ENCODE data around the gene JAKMIP1.

JAKMIP1 gene

DNA sequence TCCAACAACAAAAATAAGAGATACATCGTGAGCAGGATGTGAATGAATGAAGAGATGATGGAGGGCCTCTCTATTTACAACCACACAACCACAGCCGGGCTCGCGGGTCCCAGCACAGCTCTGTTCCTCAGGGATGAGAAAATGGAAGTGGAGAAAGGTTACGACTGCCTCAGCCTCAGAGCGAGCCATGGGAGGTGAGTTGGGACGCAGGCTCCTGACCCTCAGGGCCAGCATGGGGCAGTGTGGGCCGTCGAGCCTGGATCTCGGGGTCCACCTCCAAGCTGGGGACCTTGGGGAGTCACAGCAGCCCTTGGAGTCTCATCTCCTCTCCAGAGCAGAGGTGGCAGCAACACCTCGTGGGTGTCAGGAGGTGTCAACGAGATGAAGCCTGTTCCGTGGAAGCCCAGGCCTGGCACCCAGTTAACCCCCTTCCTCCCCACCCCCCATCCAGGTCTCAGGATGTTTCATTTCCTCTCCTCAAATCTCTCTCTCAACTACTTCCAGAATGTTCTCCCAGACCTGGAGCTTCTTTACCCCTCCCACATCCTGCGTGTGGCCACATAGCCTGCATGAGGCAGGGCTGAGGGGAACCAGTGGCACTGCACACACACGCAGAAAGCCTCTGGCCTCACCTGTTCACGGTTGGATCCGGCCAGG is 208.1 kb downstream of the JAKMIP1 start:
- no peak for DNase-seq (ENCODE audit: low spot score)

DNA sequence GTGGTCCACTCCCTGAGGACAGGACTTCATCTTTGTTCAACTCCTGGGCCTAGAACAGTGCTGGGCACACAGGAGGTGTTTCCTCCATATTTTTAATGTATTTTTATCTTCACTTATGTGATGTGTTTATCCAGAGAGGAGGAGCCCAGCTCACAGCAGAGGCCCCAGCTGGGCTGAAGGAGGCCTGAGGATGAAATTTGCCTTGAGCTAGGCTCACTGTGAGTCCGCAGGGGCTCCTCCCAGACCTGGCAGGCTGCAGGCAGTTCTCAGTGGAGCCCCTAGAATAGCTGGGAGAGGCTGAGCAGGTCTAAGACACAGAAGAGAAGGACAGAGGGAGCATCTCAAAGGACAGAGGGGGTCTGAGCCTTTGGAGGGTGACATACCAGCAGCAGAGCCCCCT is 208.9 kb downstream of the JAKMIP1 start:
- DNase-seq (ENCODE audit: low spot score): no peak

DNA sequence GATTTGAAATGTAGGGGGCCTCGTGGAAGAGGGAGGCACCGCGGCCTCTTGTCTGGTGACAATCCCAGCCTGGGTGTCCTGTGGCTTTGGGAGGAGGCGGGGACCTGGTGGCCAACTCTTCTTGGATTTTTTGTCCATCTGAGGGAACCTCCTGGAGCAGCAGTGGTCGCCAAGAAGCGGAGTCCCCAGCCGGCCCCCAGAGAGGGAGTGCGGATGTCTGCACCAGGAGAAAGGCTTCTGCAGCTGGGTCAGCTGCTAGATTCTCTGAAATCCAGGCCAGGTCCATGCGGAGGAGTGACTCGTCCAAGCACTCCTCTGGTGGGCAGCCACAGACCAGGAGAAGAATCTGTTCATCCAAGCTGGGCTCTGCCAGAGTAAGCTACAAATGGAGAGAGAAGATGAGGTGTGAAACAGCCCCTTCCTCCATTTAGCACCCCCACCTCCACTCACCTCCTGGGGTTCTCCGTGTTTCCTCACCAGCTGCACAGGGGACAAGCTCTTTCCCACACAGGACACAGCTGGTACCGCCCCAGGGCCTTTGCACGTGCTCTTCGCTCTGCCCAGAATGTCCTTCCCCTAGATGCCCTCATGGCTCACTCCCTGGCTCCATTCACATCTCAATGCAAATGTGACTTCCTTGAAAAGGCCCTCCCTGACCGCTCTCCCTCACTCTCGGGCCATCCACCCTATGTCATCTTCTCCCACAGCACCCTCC is 209.7 kb downstream of the JAKMIP1 start:
- DNase-seq (ENCODE audit: low spot score): no peak

DNA sequence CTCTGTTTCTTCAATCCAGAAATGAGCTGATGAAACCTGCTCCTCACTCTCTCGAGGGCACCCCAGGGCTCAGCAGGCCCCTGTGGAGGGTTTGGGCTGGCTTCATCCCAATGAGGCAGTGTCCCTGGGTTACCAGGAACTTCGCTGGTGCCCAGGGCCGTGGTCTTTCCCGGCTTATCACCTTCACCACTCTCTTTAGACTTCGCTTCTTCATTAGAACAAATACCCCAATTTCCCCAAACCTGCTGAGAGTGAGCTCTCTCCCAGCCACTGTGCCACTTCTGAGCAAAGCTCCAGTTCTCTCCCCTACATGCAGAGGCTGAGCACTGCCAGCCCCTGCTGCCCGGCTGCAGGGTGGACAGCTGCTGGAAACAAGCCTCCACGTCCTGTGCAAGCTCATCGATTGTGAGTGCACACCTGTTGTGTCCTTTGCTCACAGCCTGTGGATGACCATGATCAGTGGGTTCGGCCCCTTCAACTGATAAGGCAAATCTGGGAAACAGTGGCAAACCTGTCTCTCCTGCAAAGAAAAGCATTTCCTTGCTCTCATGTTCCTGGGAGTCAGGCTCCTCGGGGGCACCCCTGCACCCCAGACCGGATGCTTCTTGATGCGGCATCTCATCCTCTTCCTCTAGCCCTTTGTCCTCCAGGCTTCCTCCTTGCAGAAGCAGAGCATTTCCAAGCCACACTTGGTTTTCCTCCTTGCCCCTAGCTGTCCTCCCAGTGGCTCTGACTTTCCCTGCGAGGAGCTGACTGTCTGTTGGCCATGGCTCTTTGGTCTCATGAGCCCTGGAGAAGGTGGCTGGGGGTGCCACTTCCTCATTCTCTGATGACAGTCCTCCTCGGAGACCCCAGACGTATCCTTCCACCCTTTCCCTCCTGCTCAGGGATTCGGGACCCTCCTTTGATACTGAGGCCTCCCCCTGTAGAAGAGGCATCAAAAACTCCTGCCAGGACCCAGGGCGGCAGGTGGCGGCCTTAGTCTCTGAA is 210.8 kb downstream of the JAKMIP1 start:
- DNase-seq (ENCODE audit: low spot score): no peak

DNA sequence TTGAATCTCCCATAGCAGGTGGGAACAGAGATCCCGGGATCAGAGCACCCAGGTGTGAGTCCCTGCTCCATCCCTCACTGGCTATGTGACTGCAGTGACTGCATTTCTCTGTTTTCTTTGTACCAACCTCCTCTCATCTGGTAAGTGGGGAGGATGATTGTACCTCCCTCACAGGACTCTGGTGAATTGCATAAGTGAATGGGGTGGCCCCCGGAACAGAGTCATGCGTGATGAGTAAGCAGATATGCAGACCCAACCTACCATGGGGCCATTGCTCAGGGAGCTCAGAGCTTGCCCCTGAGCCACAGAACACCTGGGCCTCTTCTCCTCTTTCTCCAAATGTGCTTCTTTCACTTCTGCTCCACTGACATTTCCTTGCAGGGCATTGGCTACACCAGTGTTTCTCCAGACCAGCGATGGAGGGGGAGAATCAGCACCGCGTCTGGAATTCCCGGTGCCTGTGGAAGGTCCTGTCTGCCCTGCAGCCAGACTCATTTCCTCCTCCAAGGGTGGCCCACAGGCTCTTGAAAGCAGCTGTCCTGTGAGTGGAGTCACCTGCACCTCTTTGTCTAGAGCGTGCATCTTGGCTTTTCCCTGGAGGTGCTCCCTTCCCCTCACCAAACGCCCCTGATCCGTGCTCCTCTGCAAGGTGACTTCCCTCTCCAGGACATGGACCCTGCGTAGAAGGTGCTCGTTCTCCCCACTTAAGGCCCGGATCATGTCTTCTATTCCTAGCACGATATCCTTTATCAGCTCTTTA is 212.1 kb downstream of the JAKMIP1 start:
- DNase-seq (ENCODE audit: low spot score): peak; percentile 15

DNA sequence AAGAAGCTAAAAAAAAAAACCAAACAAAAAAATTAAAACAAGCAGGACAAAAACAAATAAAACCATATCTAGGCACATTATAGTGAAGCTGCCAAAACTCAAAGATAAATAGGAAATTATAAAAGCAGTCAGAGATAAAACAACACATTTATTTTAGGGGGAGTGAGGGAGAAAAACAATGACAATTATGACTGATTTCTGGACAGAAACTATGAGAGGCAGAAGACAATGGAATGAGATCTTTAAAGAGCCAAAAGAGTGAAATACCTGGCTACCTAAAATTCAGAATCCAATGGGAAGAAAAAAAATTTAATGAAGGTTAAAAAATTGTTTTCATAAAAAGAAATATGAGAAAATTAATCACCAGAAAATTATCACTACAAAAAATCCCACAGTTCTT is 215.5 kb downstream of the JAKMIP1 start:
- no peak for DNase-seq (ENCODE audit: low spot score)

DNA sequence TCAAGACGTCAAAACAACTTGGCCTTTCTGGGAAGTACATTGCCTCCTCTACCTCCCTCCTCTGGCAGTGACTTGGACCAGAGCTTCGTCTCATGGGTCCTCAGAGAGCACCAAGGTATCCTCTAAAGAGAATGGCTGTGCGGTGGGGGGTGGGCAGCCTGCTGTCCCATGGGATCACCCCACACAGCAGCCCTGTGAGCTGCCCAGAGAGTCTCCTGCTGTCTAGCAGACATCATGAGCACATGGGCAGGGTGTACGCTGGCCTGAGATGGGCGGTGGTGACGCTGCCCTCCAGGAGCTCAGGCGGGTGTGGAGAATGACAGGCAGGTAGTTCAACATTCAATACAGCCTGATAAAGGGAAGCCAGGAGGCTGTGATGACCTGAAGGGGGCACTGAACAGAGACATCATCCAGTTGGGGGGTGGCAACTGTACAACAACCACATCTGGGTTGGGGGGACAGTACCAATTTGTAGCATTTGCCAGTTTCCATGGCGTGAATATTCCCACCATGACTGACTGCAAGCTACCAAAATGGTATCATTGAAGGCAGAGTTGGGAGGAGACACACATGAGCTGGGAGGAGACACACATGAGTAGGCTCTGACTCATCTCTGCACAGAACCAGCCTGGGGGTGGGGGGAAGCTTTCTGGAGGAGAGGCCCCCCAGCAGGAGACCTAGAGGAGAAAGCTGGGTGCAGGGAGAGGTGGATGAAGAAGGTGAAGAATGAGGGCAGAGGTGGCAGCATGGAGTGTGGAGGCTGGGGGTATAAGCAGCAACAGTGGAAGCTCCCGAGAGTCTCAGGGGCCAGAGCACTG is 218.0 kb downstream of the JAKMIP1 start:
- no peak for DNase-seq (ENCODE audit: low spot score)

DNA sequence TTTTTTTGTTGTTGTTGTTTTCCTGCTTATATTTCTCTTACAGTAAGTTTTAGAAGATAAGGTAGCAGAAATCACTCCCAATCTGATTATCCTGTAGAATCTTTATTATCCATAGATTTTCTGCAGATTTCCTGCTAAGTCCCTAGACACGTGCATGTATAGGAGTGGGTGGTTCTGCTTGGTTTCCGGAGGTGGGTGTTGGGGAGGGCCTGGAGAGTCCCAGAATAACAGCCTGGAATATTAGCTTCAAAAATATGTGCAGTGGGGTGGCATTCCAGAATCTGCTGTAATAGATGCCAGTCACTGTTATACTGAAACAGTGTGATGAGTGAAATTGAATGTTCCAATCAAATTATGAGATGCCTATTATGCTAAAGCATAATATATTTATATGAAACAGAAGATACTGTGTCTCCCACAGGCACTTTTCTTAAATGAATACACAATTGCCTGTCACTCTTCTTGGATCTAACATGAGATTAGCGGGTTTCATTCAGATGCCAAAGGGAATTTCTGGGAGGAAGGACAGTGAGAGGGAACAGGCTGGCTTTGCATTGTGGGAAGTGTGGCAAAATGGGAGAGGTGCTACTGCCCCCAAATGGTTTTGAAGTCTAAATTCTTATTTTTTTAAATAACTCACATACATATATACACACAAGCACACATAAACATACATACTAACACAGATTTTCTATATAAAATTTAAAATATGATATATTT is 219.8 kb downstream of the JAKMIP1 start:
- DNase-seq (ENCODE audit: low spot score): no peak

DNA sequence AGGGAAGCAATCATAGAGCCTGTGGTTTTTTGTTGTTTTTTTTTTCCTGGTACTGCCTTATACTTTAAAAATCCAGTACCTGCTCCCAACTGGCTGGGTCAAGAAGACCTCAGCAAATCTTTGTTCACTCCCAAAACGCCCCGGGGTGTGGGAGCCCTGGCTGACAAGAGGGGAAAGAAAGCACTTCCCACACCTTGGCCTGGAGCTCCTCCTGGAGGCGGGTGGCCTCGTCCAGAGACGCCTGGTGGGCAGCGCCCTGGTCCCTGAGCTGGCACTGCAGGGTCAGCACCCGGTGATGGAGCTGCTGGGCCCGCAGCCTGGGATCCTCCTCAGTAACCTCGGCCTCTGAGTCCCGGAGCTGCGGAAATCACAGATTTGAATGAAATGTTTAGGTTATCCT is 220.4 kb downstream of the JAKMIP1 start:
- DNase-seq (ENCODE audit: low spot score): peak; percentile 24

DNA sequence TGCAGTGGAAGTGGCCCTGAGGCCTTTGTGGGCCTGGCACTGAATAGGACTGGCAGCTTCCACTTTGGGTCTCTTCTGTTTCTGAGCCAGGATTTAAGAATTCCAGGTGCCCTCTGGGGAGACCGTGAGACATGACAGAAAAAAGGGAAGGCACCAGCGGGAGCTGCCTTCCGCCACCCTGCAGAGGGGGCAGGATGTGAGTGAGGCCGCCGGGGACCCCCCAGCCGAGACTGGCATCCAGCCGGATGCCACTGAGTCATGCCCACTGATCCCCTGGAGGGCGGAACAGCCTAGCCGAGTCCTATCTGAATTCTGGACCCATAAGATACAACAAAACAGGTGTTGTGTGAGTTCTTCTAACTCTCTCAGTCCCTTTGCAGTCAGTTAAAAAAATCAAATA is 223.4 kb downstream of the JAKMIP1 start:
- no peak for DNase-seq (ENCODE audit: low spot score)

DNA sequence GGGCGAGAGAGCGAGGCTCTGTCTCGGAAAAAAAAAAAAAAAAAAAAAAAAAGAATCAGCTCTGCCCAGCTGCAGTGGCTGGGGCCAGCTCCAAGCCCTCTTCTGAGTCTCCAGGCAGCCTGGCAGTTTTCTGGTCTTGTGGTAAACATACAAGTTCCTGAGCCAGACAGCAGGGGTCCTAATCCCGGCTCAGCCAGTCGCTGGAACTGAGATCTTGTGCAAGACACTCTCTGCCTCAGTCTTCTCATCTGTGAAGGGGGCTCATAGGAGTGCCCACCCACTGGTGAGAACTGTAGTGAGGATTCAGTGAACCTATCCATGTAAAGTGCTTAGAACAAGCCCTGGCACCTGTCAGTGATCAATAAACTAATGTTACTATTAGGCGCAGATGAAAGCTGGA is 223.9 kb downstream of the JAKMIP1 start:
- no peak for DNase-seq (ENCODE audit: low spot score)

Data from RKO (cell line).